ENCODE data around the gene GALNT14.
"Not testable (repeated sequence)": the region's sequence is repeated elsewhere in the genome, so short reads cannot be mapped to it uniquely, and the experiment has no call there.

Gene GALNT14

DNA sequence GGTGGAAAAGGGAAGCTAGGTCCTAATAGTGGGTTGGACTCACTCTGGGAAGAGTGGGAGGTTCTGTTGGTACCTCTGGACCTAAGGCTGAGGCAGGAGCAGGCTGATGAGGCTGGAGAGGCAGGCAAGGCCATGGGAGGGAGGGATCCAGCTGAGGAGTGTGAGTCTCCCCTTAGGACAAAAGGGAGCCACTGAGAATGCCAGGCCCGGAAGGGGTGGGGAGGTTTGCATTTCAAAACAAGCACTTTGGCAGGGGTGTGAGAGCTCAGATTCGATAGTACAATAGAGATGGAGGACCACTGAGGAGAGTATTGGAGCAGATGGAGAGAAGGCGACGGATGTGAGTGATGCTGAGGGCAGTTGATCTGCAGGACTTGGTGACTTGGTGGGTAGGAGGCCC is 198.9 kb downstream of the GALNT14 start:
- DNase-seq (ENCODE audit: low spot score): no peak

DNA sequence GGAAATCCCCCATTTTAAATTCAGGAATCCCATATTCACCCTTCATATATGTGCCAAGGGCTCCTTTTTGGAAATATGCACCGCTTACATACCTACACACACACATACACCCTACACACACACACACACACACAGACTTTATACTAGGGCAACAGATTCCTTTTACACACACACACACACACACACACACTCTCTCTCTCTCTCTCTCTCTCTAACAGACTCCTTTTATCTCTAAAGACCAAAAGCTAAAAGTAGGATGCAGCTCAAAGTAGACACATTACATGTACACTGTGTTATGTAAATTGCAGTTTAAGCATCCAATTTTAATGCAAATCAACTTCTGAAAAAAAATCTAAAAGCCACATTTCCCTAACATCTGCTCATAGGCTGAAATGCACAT is 200.0 kb downstream of the GALNT14 start:
- no peak for DNase-seq (ENCODE audit: low spot score)

DNA sequence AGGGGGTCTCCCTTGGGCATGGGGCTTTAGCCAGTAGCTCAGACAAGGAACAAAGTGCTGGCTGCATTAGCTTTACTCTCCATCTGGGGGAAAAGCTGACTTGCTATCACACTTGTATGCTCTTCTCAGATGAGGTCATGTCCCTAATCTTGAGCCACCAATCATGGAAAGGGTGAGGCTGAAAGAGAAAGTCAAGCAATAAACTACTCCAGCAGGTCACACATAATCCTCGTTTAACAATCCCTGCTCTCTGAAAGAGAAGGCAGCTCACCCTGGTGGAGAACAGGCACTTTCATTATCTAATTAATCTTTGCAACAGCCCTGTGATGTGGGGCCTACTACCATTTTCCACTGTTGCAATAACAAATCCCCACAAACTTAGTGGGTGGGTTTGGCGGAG is 201.3 kb downstream of the GALNT14 start:
- no peak for DNase-seq (ENCODE audit: low spot score)

DNA sequence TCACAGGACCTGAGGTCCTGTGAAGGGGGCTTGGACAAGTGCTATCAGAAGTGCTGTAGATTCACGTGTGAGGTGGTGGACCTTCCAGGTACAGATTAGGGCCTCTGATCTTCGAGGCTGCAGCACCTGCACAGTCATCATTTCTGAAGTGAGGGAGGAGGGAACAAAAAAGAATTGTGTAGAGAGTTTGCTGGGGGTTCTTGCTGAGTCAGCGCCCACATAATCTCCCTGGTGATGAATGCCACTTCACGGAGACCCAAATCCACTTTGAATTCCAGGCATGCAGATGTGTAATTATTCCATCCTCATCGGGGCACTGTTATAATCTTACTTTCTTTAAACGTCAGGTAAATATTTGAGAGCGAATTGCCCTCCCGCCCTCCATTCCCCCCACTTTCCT is 202.4 kb downstream of the GALNT14 start:
- DNase-seq (ENCODE audit: low spot score): no peak

DNA sequence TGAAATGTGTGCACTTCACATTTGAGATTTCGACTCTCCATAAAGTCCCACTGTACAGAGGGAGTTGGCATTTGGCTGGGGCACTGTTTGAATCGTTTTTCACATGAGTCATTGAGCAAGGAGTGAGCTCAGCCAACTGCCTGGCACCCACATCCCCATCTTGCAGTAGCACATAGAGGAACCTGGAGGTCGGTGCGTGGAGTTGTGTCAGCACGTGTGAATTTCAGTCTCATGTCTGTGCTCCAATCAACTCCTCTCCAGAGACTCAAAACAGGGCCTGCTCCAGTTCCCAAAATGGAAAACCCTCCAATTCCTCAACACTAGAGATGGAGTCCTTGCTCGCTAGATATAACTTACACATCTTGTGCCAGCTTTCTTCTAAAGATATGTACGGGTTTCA is 204.2 kb downstream of the GALNT14 start:
- no peak for DNase-seq (ENCODE audit: low spot score)

DNA sequence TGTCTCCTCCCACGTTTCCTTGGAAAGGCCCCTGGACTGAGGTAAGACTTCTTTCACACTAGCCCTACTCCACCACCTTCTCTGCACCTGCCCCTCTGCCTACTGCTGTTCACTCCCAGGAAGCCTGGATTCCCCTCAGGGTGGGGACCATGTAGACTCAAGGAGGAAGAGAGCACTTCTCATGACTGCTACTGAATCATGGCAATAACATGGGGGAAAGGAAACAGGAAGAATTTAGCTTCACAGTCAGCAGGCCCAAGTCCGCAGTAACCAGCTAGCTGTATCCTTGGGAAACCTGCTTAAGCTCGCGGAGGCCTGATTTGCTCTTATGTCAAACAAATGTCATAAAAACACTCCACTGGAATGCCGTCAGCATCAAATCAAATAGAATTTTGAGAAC is 204.7 kb downstream of the GALNT14 start:
- DNase-seq (ENCODE audit: low spot score): no peak

DNA sequence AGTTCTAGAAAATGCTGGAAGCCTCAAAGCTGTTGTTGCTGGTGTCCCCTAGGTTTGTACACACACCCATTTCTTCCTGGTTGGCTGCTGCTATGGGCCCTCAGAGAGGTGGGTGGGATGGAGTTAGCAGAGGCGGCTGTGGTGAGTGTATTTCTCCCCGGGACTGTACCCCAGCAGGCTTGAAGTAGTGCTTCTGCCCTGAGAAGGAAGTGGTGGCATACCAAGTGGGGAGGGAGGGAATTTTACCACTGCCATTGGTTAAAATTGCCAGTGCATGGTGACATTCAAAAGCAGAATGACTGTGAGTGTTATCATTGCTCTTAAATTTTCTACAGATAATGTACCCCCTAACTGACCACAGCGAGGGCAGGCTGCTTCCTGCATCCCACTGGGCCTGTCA is 205.4 kb downstream of the GALNT14 start:
- no peak for DNase-seq (ENCODE audit: low spot score)

DNA sequence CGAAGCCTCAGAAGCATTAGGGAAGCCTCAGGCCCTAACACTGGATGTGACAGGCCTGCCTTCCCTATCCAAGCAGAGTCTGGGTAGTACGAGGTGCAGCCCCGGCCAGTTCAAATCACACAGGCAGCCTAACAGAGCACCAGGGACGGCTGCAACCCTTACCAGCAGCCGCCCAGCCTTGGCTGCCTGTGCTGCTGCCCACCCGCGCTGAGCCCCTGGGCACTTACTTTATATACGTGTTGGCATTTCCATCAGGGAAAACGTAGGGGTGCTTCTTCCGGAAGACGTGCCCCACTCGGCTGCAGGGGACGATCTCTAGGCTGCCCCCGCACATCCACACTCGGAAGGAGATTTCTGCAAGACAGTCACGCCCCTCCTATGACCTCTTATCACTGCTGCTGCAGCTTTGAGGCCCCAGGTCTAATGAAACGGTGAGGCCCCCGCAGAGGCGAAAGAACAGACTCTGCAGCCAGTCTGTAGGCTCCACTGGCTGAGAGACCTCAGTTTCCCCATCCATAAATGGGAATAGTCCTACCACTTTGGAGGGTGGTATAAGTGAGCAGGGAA is 206.3 kb downstream of the GALNT14 start:
- DNase-seq (ENCODE audit: low spot score): no peak

DNA sequence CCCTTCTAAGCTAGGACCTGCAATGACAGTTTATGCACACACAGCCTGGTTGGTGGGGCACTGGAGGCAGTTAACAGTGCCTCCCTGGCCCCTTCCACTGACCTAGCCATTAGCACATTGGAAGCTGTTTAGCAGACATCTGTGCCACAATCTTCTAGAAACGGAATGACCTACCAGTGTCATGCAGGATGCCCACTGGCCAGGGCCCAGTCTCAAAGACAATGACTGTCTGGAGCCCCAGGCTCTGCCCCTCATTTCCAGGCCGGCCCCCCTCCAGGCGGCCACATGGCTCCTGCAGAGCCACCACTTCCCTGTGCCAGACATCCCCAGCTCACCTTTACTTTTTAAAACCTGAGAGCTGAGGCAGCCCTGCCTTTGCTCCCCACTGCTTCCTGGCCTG is 207.5 kb downstream of the GALNT14 start:
- DNase-seq (ENCODE audit: low spot score): no peak

DNA sequence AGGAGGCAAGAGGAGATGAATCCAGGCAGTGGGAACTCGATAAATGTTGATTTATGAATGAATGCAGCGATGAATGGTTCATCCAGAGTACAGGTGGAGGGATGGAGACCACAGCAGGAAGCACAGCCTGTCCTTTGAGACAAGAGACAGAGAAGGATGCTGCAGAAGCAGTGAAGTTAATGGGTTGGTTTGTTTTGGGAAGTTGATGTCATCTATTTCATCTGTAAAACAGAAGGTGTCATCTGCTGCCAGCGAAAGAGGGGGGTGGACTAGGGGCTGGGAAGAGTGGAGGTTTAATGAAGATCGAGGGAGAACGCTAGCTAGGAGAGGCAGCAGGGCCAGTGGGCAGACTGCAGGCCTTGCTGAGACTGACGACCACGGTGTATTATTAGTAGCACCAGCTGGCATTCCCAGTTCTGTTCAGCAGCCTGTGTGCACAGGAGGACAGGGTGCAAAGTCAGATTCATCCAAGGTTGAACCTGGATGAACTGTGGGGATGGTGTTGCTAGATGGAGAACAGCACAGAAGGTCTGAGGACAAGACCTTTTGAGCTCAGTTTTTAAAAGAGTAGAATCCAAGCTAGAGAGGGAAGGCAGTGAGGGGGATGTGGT is 210.7 kb downstream of the GALNT14 start:
- no peak for DNase-seq (ENCODE audit: low spot score)

DNA sequence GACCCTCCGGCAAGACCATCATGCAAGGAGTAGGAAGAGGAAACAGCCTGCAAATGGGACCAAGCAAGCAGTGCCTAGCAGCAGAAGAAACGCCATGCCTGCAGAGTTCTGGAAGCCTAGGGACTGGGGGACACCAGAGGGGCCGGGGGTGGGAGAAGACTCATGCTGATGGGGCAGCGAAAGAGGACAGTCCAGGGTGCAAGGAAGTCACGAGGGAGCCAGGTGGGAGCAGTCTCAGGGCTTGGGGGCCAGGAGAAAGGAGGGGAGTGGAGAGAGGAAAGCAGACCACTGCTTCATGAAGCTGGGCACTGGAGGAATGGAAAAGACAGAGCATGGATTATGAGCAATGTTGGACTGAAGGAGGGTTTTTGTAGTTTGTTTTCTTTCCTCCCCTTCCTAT is 211.6 kb downstream of the GALNT14 start:
- DNase-seq (ENCODE audit: low spot score): no peak

DNA sequence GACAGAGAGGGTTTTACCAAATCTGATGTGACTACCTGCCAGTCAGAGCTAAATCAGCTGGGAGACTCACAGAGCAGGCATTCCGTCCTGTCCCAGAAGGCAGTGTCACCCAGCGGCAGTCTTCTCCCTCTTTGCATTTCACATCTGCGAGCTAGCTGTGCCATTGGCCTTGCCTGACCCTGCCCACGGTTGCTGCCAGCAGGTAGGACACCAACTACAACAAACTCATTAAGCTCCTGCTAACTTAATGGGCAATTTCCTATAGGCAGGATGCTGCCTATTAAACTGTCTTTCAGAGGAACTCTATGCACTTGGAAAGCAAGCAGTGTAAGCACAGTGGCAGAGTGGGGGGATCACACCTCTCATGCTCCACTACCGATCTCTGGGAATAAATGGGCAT is 214.6 kb downstream of the GALNT14 start:
- no peak for DNase-seq (ENCODE audit: low spot score)

DNA sequence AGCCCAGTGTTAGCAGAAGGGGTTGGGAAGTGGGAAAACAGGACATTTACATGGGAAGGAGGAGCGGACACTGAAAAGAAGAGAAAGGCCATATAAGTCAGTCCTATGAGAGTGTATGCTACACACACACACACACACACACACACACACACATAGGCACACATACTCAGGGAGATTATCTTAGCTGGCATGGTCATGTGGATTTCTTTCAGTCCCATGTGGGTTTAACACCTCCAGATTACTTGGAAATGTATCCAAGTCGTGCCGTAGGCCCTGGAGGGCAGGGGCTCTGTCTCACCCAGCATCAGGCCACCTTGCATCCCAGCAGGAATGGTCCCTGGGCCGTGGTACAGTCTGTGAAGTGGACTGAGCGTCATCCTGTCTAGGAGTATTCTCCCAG is 217.7 kb downstream of the GALNT14 start:
- no peak for DNase-seq (ENCODE audit: low spot score)

DNA sequence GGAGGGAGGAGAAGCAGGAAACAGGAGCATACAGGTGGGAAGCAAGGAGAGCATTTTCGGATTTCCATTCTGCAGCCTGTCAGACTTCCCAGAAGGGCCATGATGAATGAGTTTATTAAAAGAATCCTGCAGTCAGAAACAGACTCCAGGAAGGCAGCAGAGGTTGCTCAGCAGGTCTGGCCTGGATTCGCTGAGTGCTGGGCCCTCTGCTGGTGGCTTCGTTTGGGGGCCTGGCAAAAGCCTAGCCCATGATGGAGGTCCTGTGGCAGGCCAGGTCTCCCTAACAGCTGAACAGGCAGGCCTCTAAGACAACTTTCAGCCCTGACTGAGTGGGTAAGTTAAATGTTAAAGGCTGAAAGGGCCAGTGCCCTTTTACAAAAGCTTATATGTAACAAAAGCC is 222.8 kb downstream of the GALNT14 start:
- no peak for DNase-seq (ENCODE audit: low spot score)

DNA sequence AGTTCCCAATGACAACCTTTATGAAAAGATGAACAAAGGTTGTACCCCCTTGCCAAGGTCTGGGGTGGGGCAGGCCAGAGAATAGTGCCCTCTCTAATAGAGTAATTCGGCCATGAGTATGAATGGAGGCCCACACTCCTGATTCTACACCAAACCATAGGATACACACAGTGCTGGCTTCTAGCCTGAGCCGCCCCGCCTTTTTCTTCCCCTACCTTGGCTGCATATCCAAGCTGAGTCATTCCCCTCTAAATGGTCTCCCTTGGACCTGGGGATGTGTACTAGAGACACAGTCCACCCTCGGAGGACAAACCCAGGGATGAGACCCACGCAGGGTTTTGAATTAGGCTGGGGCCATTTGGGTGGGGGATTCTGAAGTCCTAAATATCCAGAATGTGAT is 223.8 kb downstream of the GALNT14 start:
- DNase-seq (ENCODE audit: low spot score): no peak

DNA sequence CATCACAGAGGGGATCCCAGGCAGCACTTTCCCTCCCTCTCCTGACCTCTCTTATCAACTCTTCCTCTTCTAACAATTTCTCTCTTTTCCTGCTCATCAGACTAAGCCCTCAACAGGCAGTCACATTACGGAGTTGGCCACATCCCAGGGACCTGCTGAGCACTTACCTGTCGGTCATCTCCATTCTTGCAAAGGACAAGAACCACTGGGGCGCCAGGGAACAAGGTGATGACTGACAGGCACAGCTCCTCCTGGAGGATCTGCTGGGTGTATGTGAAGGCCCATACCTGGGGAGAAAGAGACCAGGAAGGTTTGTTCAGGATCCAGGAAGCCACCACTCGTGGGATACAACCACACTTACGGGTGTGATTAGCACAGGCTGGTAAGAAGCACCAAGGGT is 226.2 kb downstream of the GALNT14 start:
- no peak for DNase-seq (ENCODE audit: low spot score)

DNA sequence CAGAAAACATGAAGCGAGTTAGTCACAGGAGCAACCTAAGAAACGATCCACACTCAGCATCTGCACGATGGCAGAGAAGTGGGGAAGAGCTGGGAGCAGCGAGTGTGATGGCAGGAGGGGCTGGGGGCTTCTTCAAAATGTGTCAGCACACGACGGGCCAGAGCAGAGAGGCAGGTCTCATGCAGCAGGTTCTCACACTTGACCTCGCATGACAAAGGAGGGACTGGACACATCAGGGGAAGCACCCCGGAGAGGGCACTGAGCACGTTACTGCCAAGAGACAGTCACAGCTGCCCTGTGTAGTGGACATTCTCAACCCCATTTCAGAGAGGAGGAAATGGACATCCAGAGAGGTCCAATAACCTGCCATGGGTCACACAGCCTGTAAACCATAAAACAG is 226.9 kb downstream of the GALNT14 start:
- no peak for DNase-seq (ENCODE audit: low spot score)

DNA sequence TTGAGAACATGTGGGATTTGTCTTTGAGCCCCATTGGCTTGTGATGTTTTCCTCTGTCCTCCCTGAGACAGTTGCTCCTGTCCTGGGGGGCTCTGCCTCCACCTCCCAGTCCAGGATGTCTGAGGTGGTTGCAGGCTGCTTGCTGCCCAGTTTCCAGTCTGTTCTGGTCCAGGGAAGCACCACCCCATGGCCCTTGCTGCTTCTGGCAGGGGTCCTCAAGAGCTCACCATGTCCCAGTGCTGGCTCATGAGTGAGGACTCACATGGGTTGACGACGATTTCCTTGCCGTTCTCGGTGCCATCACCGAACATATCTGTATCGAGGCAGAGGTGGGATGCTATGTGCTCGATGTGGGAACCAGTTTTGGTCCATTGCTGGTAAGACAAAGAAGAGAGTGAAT is 227.6 kb downstream of the GALNT14 start:
- no peak for DNase-seq (ENCODE audit: low spot score)

DNA sequence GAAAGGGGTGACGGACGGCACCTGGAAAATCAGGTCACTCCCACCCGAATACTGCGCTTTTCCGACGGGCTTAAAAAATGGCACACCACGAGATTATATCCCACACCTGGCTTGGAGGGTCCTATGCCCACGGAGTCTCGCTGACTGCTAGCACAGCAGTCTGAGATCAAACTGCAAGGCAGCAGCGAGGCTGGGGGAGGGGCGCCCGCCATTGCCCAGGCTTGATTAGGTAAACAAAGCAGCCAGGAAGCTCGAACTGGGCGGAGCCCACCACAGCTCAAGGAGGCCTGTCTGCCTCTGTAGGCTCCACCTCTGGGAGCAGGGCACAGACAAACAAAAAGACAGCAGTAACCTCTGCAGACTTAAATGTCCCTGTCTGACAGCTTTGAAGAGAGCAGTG is 233.8 kb downstream of the GALNT14 start:
- not testable (repeated sequence) for DNase-seq (ENCODE audit: low spot score)

DNA sequence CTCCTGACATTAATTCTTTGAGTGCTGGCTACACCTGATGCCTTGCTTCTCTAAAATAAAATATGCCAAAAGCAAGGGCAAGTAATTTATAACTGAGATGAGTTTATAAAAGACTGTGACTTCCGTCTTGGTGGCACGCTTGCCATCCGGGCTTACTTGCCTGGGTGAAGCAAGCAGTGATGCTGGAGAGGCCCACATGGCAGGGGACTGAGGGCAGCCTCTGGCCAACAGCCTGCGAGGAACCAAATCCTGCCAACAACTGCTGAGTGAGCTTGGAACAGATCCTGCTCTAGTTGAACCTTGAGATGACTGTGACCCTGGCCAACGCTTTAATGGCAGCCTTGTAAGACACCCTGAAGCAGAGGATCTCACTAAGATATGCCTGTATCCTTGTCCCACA is 234.9 kb downstream of the GALNT14 start:
- no peak for DNase-seq (ENCODE audit: low spot score)

DNA sequence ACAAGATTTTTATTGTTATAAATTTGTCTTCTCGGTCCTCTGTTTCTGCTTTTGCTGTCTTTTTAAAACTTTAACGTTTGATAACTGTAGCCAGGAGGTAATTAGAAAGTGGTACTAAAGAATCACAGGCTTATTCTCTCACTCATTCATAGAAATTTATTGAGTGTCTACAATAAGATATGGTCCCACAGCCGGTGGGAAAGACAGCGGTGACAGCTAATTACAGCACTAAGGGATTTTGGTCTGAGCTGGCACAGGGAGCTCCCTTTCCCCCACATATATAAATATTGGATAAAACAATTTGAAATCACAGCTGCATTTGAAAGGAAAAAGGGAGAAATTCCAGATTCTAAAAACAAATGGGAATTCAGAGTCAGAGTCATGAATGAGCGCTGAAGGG is 237.9 kb downstream of the GALNT14 start:
- no peak for DNase-seq (ENCODE audit: low spot score)

DNA sequence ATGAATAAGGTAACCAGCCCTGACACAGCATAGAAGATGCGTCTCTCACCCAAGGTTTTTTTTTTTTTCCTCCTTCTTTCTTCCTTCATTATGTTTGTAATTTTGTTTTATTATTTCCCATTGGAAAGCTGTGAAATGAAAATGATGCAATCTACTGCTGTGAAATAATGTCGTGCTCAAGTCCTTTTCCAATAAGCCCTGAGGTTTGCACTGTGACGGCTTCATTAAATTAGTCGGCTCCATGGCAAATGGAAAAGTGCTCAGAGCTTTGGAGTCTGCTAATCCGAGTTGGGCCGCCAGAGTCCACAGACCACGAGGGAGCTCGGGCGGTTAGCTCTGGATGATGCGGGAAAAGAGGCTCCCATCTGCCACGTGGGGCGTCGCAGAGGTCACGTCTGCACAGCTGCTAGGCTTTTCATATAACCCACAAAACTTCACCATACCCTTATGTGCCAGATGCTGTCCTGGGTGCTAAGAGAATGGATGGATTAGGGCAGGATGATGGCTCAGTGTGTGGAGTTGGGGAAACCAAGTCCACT is 238.7 kb downstream of the GALNT14 start:
- DNase-seq (ENCODE audit: low spot score): no peak

DNA sequence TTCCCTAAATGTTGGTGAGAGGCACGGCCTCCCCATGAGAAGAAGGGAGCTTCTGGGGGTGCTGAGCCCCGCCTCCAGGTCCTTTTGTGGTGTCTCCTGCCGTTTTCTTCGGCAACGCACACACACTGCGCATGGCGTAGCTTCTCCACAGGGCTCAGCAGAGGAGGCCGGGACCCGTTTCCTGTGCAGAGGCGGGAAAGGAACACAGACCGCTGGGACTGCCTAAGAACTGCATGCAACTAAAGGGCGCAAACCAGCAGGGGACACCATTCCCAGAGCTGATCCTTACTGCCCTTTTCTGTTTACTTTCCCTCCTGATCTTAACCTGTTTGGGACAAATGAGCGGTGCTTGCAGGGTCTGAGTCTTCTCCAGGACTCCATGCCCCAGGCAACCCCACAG is 240.7 kb downstream of the GALNT14 start:
- no peak for DNase-seq (ENCODE audit: low spot score)

DNA sequence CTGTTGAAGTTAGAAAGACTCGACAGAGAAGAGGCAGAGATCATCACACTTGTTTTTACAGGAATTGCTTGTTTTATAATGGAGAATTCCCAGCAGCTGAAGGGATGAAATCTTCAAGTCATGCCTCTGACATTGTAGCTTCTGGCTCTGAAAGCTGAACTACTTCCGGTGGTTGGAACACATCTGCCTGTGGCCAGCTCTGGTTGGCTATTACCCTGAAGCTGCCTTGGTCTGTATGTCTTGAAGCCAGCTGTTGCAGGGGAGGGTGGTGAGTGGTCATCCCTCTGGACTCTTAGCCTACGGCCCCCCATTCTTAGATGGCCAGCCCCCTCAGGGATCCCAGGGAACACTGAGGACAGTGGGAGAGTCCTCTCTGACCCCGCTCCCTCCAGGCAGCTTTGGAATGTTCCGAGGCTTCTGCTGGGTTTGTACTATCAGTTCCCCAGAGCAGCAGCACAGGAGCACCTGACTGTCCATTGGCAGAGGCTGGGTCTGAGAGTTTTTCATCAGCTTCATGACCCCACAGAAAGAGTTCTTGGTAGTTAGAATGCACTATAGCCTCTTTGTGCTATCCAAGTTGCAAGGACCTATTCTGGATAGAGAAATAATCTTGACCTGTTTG is 243.6 kb downstream of the GALNT14 start:
- no peak for DNase-seq (ENCODE audit: low spot score)
